IPS-20b (cell line): ENCODE results near the gene MSL2.
"Not testable (repeated sequence)": the region's sequence is repeated elsewhere in the genome, so short reads cannot be mapped to it uniquely, and the experiment has no call there.

Source experiments
- H3K27ac ChIP-seq: one replicate; pipeline ENCODE4 v1.5.1; 2013; ENCODE audit warnings: low read length
- H3K27me3 ChIP-seq: 2 replicates; pipeline ENCODE4 v1.6.1; 2013; ENCODE audit warnings: mild to moderate bottlenecking, low read length, inconsistent platforms; ENCODE audit not compliant: insufficient read depth
- H3K36me3 ChIP-seq: 2 replicates; pipeline ENCODE4 v1.6.1; 2013; ENCODE audit warnings: low read depth, mild to moderate bottlenecking, inconsistent platforms, low read length, moderate library complexity; ENCODE audit not compliant: insufficient read depth
- H3K4me1 ChIP-seq: 2 replicates; pipeline ENCODE4 v1.6.1; 2013; ENCODE audit warnings: mild to moderate bottlenecking, control low read depth, inconsistent platforms, low read length, moderate library complexity; ENCODE audit not compliant: insufficient read depth
- H3K4me3 ChIP-seq: 2 replicates; pipeline ENCODE4 v1.5.1; 2013; ENCODE audit warnings: mild to moderate bottlenecking, low read length, inconsistent platforms
- H3K9ac ChIP-seq: 2 replicates; pipeline ENCODE4 v1.6.1; 2013; ENCODE audit warnings: low read depth, mild to moderate bottlenecking, inconsistent platforms, low read length, moderate library complexity
- H3K9me3 ChIP-seq: 2 replicates; pipeline ENCODE4 v1.6.1; 2013; ENCODE audit warnings: mild to moderate bottlenecking, low read depth, low read length, inconsistent platforms; ENCODE audit not compliant: insufficient read depth

MSL2 gene

DNA sequence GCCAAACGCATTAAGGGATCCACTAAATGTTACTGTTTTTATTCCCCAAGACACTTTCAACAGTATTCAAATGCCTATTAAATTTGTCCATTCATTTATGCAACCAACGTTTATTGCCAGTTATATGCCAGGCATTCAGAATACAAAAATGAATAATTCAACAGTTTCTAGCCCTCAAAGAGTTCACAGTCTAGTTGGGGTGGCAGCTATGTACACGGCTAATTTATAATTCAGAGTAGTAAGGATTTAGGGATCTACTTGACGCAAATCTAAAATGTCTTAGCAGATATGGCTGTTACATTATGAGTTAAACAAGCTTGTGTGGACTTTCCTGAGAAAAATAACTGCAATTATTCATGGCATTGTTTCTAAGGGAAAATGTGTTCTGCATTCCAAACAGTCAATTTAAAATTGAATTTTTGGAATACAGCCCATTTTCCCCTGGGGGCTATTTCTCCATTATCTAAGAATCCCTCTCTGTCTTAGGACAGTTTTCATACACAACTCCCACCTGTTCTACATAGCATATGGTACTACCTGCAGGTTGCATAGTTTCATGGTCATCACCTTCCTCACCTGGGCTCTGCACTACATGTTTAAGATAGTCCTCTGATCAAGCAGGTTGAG lies 11.5 kb upstream of the MSL2 start:
- no peaks in the 10 kb centered on the region for H3K9me3 ChIP-seq
- no peaks in the 10 kb centered on the region for H3K4me1 ChIP-seq
- H3K9ac ChIP-seq: no peak overlapping the region
- no peaks in the 10 kb centered on the region for H3K27me3 ChIP-seq
- H3K36me3 ChIP-seq: no peaks in the 10 kb centered on the region
- no peak overlapping the region for H3K4me3 ChIP-seq
- no peak overlapping the region for H3K27ac ChIP-seq

- not testable (repeated sequence) for H3K4me1 ChIP-seq, H3K27ac ChIP-seq, H3K4me3 ChIP-seq
These were observed 3.1 kb upstream of the MSL2 start for GRCh38 chr3:136199219-136199618.

GRCh38 chr3:136198462-136199078 lies 2.4 kb upstream of the MSL2 start:
- H3K27ac ChIP-seq, H3K4me3 ChIP-seq, H3K27me3 ChIP-seq, H3K9me3 ChIP-seq, H3K4me1 ChIP-seq, H3K36me3 ChIP-seq, H3K9ac ChIP-seq: not testable (repeated sequence)

More at GRCh38 chr3:136199219-136199618, 3.1 kb upstream of the MSL2 start:
- not testable (repeated sequence) for H3K9me3 ChIP-seq, H3K9ac ChIP-seq, H3K36me3 ChIP-seq, H3K27me3 ChIP-seq

GRCh38 chr3:136197159-136197793 lies 1.1 kb upstream of the MSL2 start:
- Histone ChIP-seq H3K36me3 (no peaks in the 10 kb centered on the region), H3K27me3 (no peaks in the 10 kb centered on the region), H3K9me3 (no peaks in the 10 kb centered on the region), H3K27ac (peak overlapping the region; percentile 98), H3K4me1 (peaks cover 14% of the 10 kb centered on the region; the same call in 1 of the 2 replicates), H3K4me3 (peak overlapping the region; percentile 91), H3K9ac (peak overlapping the region; percentile 90)

DNA sequence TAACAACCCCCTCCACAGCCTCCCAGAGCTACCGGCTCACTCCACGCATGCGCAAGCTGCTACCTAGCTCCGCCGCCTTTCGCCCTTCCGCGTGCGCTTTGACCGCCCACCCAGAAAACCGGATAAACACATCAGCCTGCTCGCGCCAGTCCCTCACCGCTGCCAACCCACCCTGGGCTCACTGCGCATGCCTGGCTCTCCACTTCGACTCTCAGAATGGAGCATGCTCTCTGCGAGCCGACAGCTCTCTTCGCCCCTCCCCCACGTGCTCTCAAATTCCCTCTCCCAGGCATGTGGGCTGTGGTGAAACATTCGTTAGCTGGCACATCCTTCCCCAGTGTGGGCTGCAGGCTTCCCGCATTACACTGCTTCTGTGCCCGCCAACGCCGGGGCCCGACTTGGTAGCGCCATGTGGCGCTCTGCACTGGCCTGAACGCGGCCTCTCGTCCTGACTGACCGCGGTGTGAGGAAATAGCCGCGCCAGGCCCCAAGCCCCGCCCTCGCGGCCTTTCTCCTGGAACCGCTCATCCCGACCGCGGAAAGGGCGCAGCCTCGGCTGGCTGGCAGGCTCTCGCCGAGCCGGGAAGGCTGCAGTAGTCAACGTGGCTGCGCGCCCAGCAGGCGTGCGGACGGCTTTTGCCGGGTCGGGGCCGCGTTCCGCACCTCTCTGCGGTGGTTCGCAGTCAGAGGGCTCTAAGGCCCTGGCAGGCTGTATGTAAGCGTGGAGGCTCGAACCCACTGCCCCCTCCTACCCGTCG lies 445 bp upstream of the MSL2 start:
- H3K9me3 ChIP-seq: no peaks in the 10 kb centered on the region
- peak overlapping the region; percentile 91 for H3K4me3 ChIP-seq
- peaks cover 17% of the 10 kb centered on the region; the same call in 1 of the 2 replicates for H3K4me1 ChIP-seq
- H3K27ac ChIP-seq: peak overlapping the region; percentile 98
- H3K9ac ChIP-seq: peak overlapping the region; percentile 90
- H3K27me3 ChIP-seq: no peaks in the 10 kb centered on the region
- 0 out of 2 replicates have a peak, but pooled peaks cover 2% of the 10 kb centered on the region for H3K36me3 ChIP-seq

DNA sequence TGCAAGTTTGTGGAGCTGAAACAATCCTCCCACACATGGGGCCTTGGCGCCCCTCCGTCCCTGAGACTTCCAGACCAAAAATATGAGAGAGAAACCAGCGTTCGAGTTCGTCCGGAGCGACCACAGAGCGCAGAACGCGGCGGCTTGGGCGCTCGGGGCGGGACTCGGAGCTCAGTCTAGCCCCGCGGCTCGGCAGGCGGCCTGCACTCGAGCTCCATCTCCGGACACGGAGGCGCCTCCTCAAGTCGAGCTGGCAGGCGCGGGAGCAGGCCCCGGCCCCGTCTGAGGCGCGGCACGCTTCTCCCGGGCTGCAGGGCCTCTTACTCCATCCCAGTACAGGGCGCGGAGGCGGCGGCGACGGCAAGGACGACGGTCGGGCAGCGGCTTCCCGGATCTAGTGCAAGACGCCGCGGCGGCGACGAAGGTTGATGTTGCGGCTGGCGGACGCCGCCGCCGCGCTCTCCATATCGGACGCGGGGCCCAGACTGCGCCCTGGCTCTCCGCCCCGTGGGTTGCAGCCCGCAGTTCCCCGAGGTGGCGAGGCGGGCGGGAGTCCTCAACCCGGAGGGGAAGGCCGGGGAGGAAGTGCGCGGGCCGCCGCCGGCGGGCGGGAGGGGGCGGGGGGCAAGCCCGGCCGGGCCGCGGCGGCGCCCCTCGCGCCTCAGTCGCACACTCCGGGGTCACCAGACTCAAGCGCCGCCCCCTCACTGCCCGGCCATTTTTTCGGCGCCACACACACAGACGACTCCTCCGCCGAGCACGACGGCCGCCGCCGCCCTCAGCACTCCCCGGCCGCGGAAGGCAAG lies 674 bp downstream of the MSL2 start:
- peak overlapping the region; percentile 91 for H3K4me3 ChIP-seq
- peaks cover 19% of the 10 kb centered on the region; the same call in 1 of the 2 replicates for H3K4me1 ChIP-seq
- no peaks in the 10 kb centered on the region for H3K9me3 ChIP-seq

DNA sequence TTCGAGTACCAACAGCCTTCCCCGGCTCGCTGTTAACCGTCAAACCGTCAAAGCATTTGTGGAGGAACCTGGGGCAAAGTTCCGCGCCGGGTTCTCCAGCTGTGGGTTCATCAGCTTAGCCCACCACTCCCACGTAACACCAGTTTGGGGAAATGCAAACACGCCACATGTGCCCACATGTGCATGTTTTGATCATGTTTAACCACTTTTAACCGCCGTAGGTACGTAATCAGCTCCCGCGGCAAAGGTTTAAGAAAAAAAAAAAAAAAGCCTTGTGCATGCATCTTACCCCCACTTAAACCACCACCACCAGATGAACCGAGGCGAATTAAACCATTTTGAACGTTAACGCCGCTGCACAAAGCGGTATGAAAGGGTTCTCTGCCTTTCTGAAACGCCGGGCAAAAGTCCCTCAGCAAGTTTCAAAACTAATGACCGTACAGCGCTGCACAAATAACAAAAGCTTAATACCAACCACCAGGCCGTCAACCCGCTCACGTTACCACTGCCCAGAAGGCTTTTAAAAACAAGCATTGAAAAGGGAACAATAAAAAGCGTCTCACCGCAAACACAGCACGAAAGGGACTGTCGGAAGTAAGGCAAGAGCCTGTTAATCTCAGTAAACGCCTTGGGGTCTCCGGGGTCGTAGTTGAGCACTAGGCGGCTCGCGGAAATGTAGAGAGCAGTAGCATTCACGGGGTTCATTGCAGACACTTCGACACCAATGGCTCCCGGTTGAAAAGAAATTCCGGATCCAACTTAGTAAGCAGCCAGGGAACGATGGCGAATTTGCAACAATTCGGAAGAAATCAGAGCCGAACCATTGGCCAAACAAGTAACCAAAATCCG lies 1.5 kb downstream of the MSL2 start:
- Histone ChIP-seq H3K36me3 (0 out of 2 replicates have a peak, but pooled peaks cover 3% of the 10 kb centered on the region), H3K27ac (peak overlapping the region; percentile 98), H3K4me3 (peak overlapping the region; percentile 91), H3K9ac (peak overlapping the region; percentile 90), H3K27me3 (no peaks in the 10 kb centered on the region), H3K9me3 (no peaks in the 10 kb centered on the region), H3K4me1 (peaks cover 19% of the 10 kb centered on the region; the same call in 1 of the 2 replicates)

More for the DNA sequence above, 674 bp downstream of the MSL2 start:
- Histone ChIP-seq H3K36me3 (0 out of 2 replicates have a peak, but pooled peaks cover 3% of the 10 kb centered on the region), H3K9ac (peak overlapping the region; percentile 90), H3K27ac (peak overlapping the region; percentile 98), H3K27me3 (no peaks in the 10 kb centered on the region)

- H3K36me3 ChIP-seq: 0 out of 2 replicates have a peak, but pooled peaks cover 3% of the 10 kb centered on the region
- H3K9ac ChIP-seq: peak overlapping the region; percentile 90; the same call in 1 of the 2 replicates
- no peak overlapping the region for H3K27ac ChIP-seq
- peaks cover 22% of the 10 kb centered on the region; the same call in 1 of the 2 replicates for H3K4me1 ChIP-seq
- no peaks in the 10 kb centered on the region for H3K27me3 ChIP-seq
- peak overlapping the region; percentile 91 for H3K4me3 ChIP-seq
- no peaks in the 10 kb centered on the region for H3K9me3 ChIP-seq
These were observed 2.7 kb downstream of the MSL2 start for GRCh38 chr3:136193278-136194054.

GRCh38 chr3:136192831-136193230 lies 3.3 kb downstream of the MSL2 start:
- Histone ChIP-seq H3K4me3 (peak overlapping the region; percentile 91), H3K9me3 (no peaks in the 10 kb centered on the region), H3K27me3 (no peaks in the 10 kb centered on the region), H3K9ac (peak overlapping the region; percentile 90; the same call in 1 of the 2 replicates), H3K27ac (no peak overlapping the region), H3K4me1 (peaks cover 26% of the 10 kb centered on the region; the same call in 1 of the 2 replicates), H3K36me3 (0 out of 2 replicates have a peak, but pooled peaks cover 3% of the 10 kb centered on the region)

- H3K9me3 ChIP-seq, H3K36me3 ChIP-seq, H3K27me3 ChIP-seq, H3K27ac ChIP-seq, H3K9ac ChIP-seq: not testable (repeated sequence)
- peaks cover 23% of the 10 kb centered on the region; the same call in 1 of the 2 replicates for H3K4me1 ChIP-seq
- peak overlapping the region; percentile 91 for H3K4me3 ChIP-seq
These were observed 3.9 kb downstream of the MSL2 start for GRCh38 chr3:136192195-136192594.
